WI38 (cell line): ENCODE results near the gene GALM.

Experiments used
- H3K4me3 ChIP-seq: 2 replicates; pipeline ENCODE4 v1.5.1; 2011; ENCODE audit warnings: low read depth, mild to moderate bottlenecking, control low read depth, low read length
- CTCF ChIP-seq: IDR thresholded peaks from 2 replicates; pipeline ENCODE4 v1.5.1; 2012; ENCODE audit warnings: low read depth, mild to moderate bottlenecking, control low read depth, low read length

The GALM gene

GRCh38 chr2:38763728-38764127 lies 97.8 kb downstream of the GALM start:
- H3K4me3 ChIP-seq: no peak overlapping the region
- TF ChIP-seq CTCF: no peak

- H3K4me3 ChIP-seq: no peak overlapping the region
- no peak for TF ChIP-seq CTCF
Measured at GRCh38 chr2:38765149-38765548, 99.2 kb downstream of the GALM start.

- H3K4me3 ChIP-seq: no peak overlapping the region
- TF ChIP-seq CTCF: no peak
Measured at GRCh38 chr2:38765551-38765950, 99.6 kb downstream of the GALM start.

- no peak overlapping the region for H3K4me3 ChIP-seq
- no peak for TF ChIP-seq CTCF
Measured at GRCh38 chr2:38771632-38772031, 105.7 kb downstream of the GALM start.

- no peak overlapping the region for H3K4me3 ChIP-seq
- TF ChIP-seq CTCF: no peak
Measured at GRCh38 chr2:38775097-38775920, 109.4 kb downstream of the GALM start.

GRCh38 chr2:38775921-38776225 lies 110.0 kb downstream of the GALM start:
- no peak overlapping the region for H3K4me3 ChIP-seq
- TF ChIP-seq CTCF: no peak

GRCh38 chr2:38776531-38776930 lies 110.6 kb downstream of the GALM start:
- no peak overlapping the region for H3K4me3 ChIP-seq
- no peak for TF ChIP-seq CTCF
